DOHH2 (cell line): ENCODE measurements around the gene SLC16A12.

Experiments
- CTCF ChIP-seq: fragments of 200-600 bp; sonication (generic); IDR thresholded peaks from one replicate; pipeline ENCODE4 v1.5.1; 2014; ENCODE audit warnings: antibody characterized with exemption, mild to moderate bottlenecking, low read depth, low read length; ENCODE audit not compliant: poor library complexity, severe bottlenecking
- EZH2phosphoT487 ChIP-seq: fragments of 200-600 bp; sonication (generic); IDR thresholded peaks from 2 replicates; pipeline ENCODE4 v1.6.1; 2017; ENCODE audit warnings: borderline replicate concordance, mild to moderate bottlenecking, antibody characterized with exemption, low read length, moderate library complexity, mixed read lengths

GRCh38 chr10:89431977-89432376 is 103.4 kb downstream of the SLC16A12 start:
- TF ChIP-seq CTCF (no peak), EZH2phosphoT487 (no peak)
